NB4 (cell line): Measurements from ENCODE around the gene GPR89B.
"Not testable (repeated sequence)": the region's sequence is repeated elsewhere in the genome, so short reads cannot be mapped to it uniquely, and the experiment has no call there.

ENCODE experiments used
- MYC ChIP-seq: IDR thresholded peaks from 2 replicates; pipeline ENCODE4 v1.6.1; 2011; ENCODE audit warnings: low read depth, low read length
- POLR2A ChIP-seq: IDR thresholded peaks from 2 replicates; pipeline ENCODE4 v1.6.1; 2011; ENCODE audit warnings: mild to moderate bottlenecking; ENCODE audit not compliant: insufficient read length; ENCODE audit errors: extremely low read depth
- TF ChIP-seq, protein P1 (sequence below): IDR thresholded peaks from one replicate; pipeline ENCODE4 v1.5.1; 2012; ENCODE audit warnings: low read depth, low read length

DNA sequence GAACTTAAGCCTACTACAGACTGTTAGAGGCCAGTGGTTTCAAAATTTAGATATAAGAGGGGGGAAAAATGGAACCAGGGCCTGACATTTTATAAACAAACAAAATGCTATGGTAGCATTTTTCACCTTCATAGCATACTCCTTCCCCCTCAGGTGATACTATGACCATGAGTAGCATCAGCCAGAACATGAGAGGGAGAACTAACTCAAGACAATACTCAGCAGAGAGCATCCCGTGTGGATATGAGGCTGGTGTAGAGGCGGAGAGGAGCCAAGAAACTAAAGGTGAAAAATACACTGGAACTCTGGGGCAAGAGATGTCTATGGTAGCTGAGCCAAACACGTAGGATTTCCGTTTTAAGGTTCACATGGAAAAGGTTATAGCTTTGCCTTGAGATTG lies 64.7 kb downstream of the GPR89B start:
- TF ChIP-seq, protein P1, sequence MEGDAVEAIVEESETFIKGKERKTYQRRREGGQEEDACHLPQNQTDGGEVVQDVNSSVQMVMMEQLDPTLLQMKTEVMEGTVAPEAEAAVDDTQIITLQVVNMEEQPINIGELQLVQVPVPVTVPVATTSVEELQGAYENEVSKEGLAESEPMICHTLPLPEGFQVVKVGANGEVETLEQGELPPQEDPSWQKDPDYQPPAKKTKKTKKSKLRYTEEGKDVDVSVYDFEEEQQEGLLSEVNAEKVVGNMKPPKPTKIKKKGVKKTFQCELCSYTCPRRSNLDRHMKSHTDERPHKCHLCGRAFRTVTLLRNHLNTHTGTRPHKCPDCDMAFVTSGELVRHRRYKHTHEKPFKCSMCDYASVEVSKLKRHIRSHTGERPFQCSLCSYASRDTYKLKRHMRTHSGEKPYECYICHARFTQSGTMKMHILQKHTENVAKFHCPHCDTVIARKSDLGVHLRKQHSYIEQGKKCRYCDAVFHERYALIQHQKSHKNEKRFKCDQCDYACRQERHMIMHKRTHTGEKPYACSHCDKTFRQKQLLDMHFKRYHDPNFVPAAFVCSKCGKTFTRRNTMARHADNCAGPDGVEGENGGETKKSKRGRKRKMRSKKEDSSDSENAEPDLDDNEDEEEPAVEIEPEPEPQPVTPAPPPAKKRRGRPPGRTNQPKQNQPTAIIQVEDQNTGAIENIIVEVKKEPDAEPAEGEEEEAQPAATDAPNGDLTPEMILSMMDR: not testable (repeated sequence)
- TF ChIP-seq POLR2A, MYC: not testable (repeated sequence)
